ENCODE measurements around the gene PPP3CA. TPM values are rescaled to one million over a fixed set of nuclear protein-coding genes. Genes with fewer than 3 reads are reported as not detected.

Gene PPP3CA
- total RNA-seq, 1 experiment from 2014 or later, result 31.0 TPM

DNA sequence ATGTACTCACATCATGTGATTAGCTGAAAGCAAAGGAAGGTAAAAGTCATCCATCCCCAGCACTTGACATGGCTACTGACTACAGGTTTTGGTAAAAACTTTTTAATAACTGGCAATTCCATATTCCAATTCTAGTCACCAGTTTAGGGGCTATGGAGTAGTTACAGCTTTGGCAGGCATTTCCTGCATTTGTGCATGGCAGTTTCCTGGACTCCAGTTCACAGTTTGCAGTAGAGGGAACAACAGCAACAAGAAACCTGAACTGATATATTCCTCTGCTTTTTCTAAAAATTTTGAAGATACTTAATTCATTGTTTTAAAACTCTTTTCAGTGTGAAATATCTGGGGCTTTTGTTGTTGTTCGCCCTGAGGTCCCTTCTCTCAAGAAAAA is 184.3 kb downstream of the PPP3CA start:
- in situ Hi-C loops (cut with HindIII; ENCODE audit: low pct_unique_long_range_greater_than_20kb, low sequenced_read_pairs), result no loop called here
- H3K4me1 ChIP-seq (ENCODE audit: control insufficient read depth, insufficient read depth, low read length), result no peaks in the 10 kb centered on the region
- H3K27me3 ChIP-seq (ENCODE audit: control insufficient read depth, insufficient read depth, low read length), result no peaks in the 10 kb centered on the region
- POLR2A ChIA-PET, result no interaction called here
- intact Hi-C loops (cut with micrococcal nuclease; ENCODE audit: unreplicated experiment), result no loop called here
- ATAC-seq (no peak), DNase-seq (ENCODE audit: low read depth, low spot score) (no peak)
- CTCF ChIA-PET, result no interaction called here
- no peaks in the 10 kb centered on the region for H3K36me3 ChIP-seq (ENCODE audit: control insufficient read depth, insufficient read depth, low read length)
- BruUV-seq (replicated peaks), result no TSS peak
- TF ChIP-seq SIN3A (IDR thresholded peaks at IDR 0.05; ENCODE audit: borderline replicate concordance, insufficient read depth, low read depth, low read length) (no peak), TCF7L2 (IDR thresholded peaks at IDR 0.05; ENCODE audit: low read depth, low read length) (no peak), POLR2AphosphoS5 (IDR thresholded peaks at IDR 0.05; ENCODE audit: low read depth, low read length) (no peak), CTCF (IDR thresholded peaks at IDR 0.05) (no peak)
- TF ChIP-seq, protein P1, sequence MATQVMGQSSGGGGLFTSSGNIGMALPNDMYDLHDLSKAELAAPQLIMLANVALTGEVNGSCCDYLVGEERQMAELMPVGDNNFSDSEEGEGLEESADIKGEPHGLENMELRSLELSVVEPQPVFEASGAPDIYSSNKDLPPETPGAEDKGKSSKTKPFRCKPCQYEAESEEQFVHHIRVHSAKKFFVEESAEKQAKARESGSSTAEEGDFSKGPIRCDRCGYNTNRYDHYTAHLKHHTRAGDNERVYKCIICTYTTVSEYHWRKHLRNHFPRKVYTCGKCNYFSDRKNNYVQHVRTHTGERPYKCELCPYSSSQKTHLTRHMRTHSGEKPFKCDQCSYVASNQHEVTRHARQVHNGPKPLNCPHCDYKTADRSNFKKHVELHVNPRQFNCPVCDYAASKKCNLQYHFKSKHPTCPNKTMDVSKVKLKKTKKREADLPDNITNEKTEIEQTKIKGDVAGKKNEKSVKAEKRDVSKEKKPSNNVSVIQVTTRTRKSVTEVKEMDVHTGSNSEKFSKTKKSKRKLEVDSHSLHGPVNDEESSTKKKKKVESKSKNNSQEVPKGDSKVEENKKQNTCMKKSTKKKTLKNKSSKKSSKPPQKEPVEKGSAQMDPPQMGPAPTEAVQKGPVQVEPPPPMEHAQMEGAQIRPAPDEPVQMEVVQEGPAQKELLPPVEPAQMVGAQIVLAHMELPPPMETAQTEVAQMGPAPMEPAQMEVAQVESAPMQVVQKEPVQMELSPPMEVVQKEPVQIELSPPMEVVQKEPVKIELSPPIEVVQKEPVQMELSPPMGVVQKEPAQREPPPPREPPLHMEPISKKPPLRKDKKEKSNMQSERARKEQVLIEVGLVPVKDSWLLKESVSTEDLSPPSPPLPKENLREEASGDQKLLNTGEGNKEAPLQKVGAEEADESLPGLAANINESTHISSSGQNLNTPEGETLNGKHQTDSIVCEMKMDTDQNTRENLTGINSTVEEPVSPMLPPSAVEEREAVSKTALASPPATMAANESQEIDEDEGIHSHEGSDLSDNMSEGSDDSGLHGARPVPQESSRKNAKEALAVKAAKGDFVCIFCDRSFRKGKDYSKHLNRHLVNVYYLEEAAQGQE (IDR thresholded peaks at IDR 0.05; ENCODE audit: insufficient read depth in 1 of 2, low read depth in 2 of 2, low read length in 1 of 2), result no peak
- no peak overlapping the region for H3K4me3 ChIP-seq (ENCODE audit: low read depth in 2 of 2, low read length in 2 of 2)
- H3K9me3 ChIP-seq (ENCODE audit: control insufficient read depth, insufficient read depth, low read depth, low read length), result no peaks in the 10 kb centered on the region
- H3K27ac ChIP-seq (ENCODE audit: low read length), result no peak overlapping the region

DNA sequence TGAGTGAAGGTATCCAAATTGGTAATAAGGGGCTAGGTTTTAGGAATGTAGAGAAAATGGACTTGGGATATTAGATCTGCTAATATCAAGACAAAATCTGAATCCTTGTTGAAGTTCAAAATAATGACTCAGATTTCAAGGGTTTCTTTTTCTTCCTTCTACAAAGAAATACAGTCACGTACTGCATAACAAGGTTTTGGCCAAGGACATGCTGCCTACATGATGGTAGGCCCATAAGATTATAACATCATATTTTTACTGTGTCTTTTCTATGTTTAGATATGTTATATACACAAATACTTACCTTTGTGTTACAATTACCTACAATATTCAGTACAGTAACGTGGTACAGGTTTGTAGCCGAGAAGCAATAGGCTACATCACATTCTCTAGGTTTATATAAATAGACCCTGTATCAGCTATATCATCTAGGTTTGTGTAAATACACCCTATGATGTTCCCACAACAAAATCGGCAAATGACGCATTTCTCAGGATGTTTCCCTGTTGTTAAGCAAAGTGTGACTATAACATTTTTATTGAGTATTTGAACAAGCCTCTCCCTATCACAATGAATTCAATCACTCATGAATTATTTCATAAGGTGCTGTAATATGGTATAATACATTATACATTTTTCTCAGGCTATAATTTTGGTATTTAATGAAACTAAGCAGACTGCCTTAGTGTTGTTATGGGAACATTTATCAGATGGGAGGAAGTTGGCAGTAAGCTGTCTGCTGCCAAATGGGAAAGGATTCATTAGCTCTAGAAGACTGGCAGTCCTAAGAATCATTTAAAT is 186.3 kb downstream of the PPP3CA start:
- no peak for DNase-seq (ENCODE audit: low read depth, low spot score)
- TF ChIP-seq CTCF (IDR thresholded peaks at IDR 0.05) (no peak), POLR2AphosphoS5 (IDR thresholded peaks at IDR 0.05; ENCODE audit: low read depth, low read length) (no peak), SIN3A (IDR thresholded peaks at IDR 0.05; ENCODE audit: borderline replicate concordance, insufficient read depth, low read depth, low read length) (no peak), TCF7L2 (IDR thresholded peaks at IDR 0.05; ENCODE audit: low read depth, low read length) (no peak)
- TF ChIP-seq, protein P1 (IDR thresholded peaks at IDR 0.05; ENCODE audit: insufficient read depth in 1 of 2, low read depth in 2 of 2, low read length in 1 of 2), result no peak
- H3K9me3 ChIP-seq (ENCODE audit: control insufficient read depth, insufficient read depth, low read depth, low read length), result no peaks in the 10 kb centered on the region
- H3K27ac ChIP-seq (ENCODE audit: low read length), result no peak overlapping the region
- no peaks in the 10 kb centered on the region for H3K36me3 ChIP-seq (ENCODE audit: control insufficient read depth, insufficient read depth, low read length)
- no peak for ATAC-seq
- no TSS peak for BruUV-seq (replicated peaks)
- CTCF ChIA-PET, result no interaction called here
- no peak overlapping the region for H3K4me3 ChIP-seq (ENCODE audit: low read depth in 2 of 2, low read length in 2 of 2)
- POLR2A ChIA-PET, result interaction anchor here (0.6 kb wide), 1 partner anchor 68 kb away, joined by 4 read pairs; no protein-coding TSS in a partner anchor
- intact Hi-C loops (cut with micrococcal nuclease; ENCODE audit: unreplicated experiment) (no loop called here), in situ Hi-C loops (cut with HindIII; ENCODE audit: low pct_unique_long_range_greater_than_20kb, low sequenced_read_pairs) (no loop called here)
- H3K27me3 ChIP-seq (ENCODE audit: control insufficient read depth, insufficient read depth, low read length), result no peaks in the 10 kb centered on the region
- H3K4me1 ChIP-seq (ENCODE audit: control insufficient read depth, insufficient read depth, low read length), result no peaks in the 10 kb centered on the region
